ENCODE measurements around the gene FARP2. TPM values are rescaled to one million over a fixed set of nuclear protein-coding genes. Genes with fewer than 3 reads are reported as not detected.
A peak's percentile ranks its signal among the peaks of the same experiment; 100 is the strongest.

FARP2 gene
- total and polyA plus RNA-seq, 10 of the 15 experiments (the other 5 are each of a cell fraction or from before 2014, with no cell fraction given), result 5.5 to 67.5 (median 36.8) TPM

GRCh38 chr2:241485172-241485911, 129.3 kb downstream of the FARP2 start:
- H3K4me1 ChIP-seq (ENCODE audit: control insufficient read depth, insufficient read depth, low read length), result no peaks in the 10 kb centered on the region
- 80% methylated on average over 1 of the region's 1 CpG for WGBS (ENCODE audit: insufficient coverage, insufficient replicate concordance, low lambda C conversion rate, missing lambda C conversion rate)
- no peaks in the 10 kb centered on the region for H3K9me3 ChIP-seq (replicated peaks; ENCODE audit: control insufficient read depth, insufficient read depth, low read length)
- H3K9ac ChIP-seq (ENCODE audit: control insufficient read depth, insufficient read depth, low read length), result no peak overlapping the region
- intact Hi-C loops (cut with micrococcal nuclease; ENCODE audit: unreplicated experiment), result no loop called here
- no peaks in the 10 kb centered on the region for H3K79me2 ChIP-seq (ENCODE audit: control insufficient read depth, insufficient read depth, low read length)
- CTCF ChIA-PET, result no interaction called here
- RAD21 ChIA-PET (ENCODE audit: unreplicated experiment), result no interaction called here
- in situ Hi-C loops (cut with MboI), result no loop called here
- H4K20me1 ChIP-seq (ENCODE audit: control insufficient read depth, insufficient read depth), result no peaks in the 10 kb centered on the region
- no TSS peak for BruUV-seq (replicated peaks)
- H3K36me3 ChIP-seq (ENCODE audit: control insufficient read depth in 2 of 2, insufficient read depth in 2 of 2, low read length in 1 of 2), result no peaks in the 10 kb centered on the region; a peak in 1 of 4 replicates
- no peak for ATAC-seq
- no peak for FAIRE-seq
- H3K27ac ChIP-seq (ENCODE audit: control insufficient read depth, insufficient read depth), result no peak overlapping the region
- no peaks in the 10 kb centered on the region for H3K27me3 ChIP-seq (replicated peaks in 1 of 2; ENCODE audit: control insufficient read depth in 2 of 2, insufficient read depth in 2 of 2, low read length in 1 of 2)
- H2AFZ ChIP-seq (ENCODE audit: control insufficient read depth, low read depth, low read length), result no peak overlapping the region
- 0 out of 2 replicates have a peak, but pooled peaks have one; percentile 15 for TF ChIP-seq EED (IDR thresholded peaks at IDR 0.05; ENCODE audit: low read depth)
- no peak for TF ChIP-seq YBX1 (IDR thresholded peaks at IDR 0.05)
- no peak for TF ChIP-seq SRF (IDR thresholded peaks at IDR 0.05; ENCODE audit: low read depth in 2 of 2, low read length in 2 of 2)
- TF ChIP-seq MYC (IDR thresholded peaks at IDR 0.05; ENCODE audit: insufficient read depth, insufficient read length, insufficient replicate concordance, low read length, severe bottlenecking), result no peak
- no peak for TF ChIP-seq ZNF207 (IDR thresholded peaks at IDR 0.05; ENCODE audit: borderline replicate concordance)
- TF ChIP-seq BHLHE40 (IDR thresholded peaks at IDR 0.05; ENCODE audit: borderline replicate concordance in 1 of 2, low read depth in 2 of 2, low read length in 1 of 2), result no peak
- TF ChIP-seq, protein P1, sequence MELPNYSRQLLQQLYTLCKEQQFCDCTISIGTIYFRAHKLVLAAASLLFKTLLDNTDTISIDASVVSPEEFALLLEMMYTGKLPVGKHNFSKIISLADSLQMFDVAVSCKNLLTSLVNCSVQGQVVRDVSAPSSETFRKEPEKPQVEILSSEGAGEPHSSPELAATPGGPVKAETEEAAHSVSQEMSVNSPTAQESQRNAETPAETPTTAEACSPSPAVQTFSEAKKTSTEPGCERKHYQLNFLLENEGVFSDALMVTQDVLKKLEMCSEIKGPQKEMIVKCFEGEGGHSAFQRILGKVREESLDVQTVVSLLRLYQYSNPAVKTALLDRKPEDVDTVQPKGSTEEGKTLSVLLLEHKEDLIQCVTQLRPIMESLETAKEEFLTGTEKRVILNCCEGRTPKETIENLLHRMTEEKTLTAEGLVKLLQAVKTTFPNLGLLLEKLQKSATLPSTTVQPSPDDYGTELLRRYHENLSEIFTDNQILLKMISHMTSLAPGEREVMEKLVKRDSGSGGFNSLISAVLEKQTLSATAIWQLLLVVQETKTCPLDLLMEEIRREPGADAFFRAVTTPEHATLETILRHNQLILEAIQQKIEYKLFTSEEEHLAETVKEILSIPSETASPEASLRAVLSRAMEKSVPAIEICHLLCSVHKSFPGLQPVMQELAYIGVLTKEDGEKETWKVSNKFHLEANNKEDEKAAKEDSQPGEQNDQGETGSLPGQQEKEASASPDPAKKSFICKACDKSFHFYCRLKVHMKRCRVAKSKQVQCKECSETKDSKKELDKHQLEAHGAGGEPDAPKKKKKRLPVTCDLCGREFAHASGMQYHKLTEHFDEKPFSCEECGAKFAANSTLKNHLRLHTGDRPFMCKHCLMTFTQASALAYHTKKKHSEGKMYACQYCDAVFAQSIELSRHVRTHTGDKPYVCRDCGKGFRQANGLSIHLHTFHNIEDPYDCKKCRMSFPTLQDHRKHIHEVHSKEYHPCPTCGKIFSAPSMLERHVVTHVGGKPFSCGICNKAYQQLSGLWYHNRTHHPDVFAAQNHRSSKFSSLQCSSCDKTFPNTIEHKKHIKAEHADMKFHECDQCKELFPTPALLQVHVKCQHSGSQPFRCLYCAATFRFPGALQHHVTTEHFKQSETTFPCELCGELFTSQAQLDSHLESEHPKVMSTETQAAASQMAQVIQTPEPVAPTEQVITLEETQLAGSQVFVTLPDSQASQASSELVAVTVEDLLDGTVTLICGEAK (IDR thresholded peaks at IDR 0.05; ENCODE audit: borderline replicate concordance), result no peak
- peak; percentile 49 for TF ChIP-seq NFXL1 (IDR thresholded peaks at IDR 0.05; ENCODE audit: borderline replicate concordance)
- TF ChIP-seq RAD21 (IDR thresholded peaks at IDR 0.05; ENCODE audit: insufficient read depth, low read depth, low read length), result no peak
- no peak for TF ChIP-seq RB1 (IDR thresholded peaks at IDR 0.05; ENCODE audit: borderline replicate concordance)
- no peak for TF ChIP-seq TBL1XR1 (IDR thresholded peaks at IDR 0.05; ENCODE audit: low read depth, low read length)
- no peak for TF ChIP-seq TARDBP (IDR thresholded peaks at IDR 0.05; ENCODE audit: borderline replicate concordance)
- SMC1A ChIA-PET (ENCODE audit: uncharacterized antibody, unreplicated experiment), result no interaction called here
- H3K4me2 ChIP-seq (ENCODE audit: control insufficient read depth, insufficient read depth), result no peak overlapping the region
- H3K4me3 ChIP-seq, result no peak overlapping the region
- no peak for DNase-seq (ENCODE audit: low read depth, low spot score)
- POLR2A ChIA-PET, result interaction anchor here (0.6 kb wide), 1 partner anchor 155 kb away, joined by 8 read pairs; no protein-coding TSS in a partner anchor

Measured in GM12878 (cell line).